ENCODE results near the gene ALK. TPM values are rescaled to one million over a fixed set of nuclear protein-coding genes. Genes with fewer than 3 reads are reported as not detected.

Gene ALK
- total RNA-seq, 1 experiment from 2014 or later, result not detected

- Histone ChIP-seq H2AK5ac (ENCODE audit: insufficient read length, low read length) (no peak overlapping the region), H3K56ac (ENCODE audit: insufficient read length, low read depth, low read length) (no peak overlapping the region), H4K20me1 (ENCODE audit: control insufficient read depth, insufficient read depth, insufficient read length) (no peaks in the 10 kb centered on the region), H3K23ac (ENCODE audit: insufficient read length, low read depth, low read length) (no peak overlapping the region), H2BK15ac (ENCODE audit: low read depth, low read length) (no peak overlapping the region), H3K79me1 (ENCODE audit: insufficient read depth, low read depth, low read length, poor library complexity, severe bottlenecking) (no peaks in the 10 kb centered on the region), H3K23me2 (ENCODE audit: insufficient read length, low read depth, low read length, poor library complexity, severe bottlenecking) (no peaks in the 10 kb centered on the region), H2BK20ac (ENCODE audit: low read depth, low read length, poor library complexity, severe bottlenecking) (no peak overlapping the region), H3K4me2 (ENCODE audit: insufficient read depth, insufficient read length, low read length) (no peak overlapping the region), H3K27me3 (ENCODE audit: insufficient read depth, low read length) (no peaks in the 10 kb centered on the region), H2BK120ac (ENCODE audit: low read depth, low read length, poor library complexity, severe bottlenecking) (no peak overlapping the region), H3K18ac (ENCODE audit: insufficient read length, low read depth, low read length) (no peak overlapping the region), H4K5ac (ENCODE audit: insufficient read length, low read depth, low read length) (no peak overlapping the region), H3T11ph (ENCODE audit: low read length) (no peak overlapping the region), H3K4me1 (ENCODE audit: insufficient read depth, low read length) (no peaks in the 10 kb centered on the region; the same call in 1 of the 2 replicates), H3K4ac (ENCODE audit: low read depth, low read length) (no peak overlapping the region), H3K79me2 (ENCODE audit: insufficient read depth, low read length) (no peaks in the 10 kb centered on the region), H2BK5ac (ENCODE audit: insufficient read length, low read length) (no peak overlapping the region), H4K91ac (ENCODE audit: insufficient read length, low read depth, low read length) (no peak overlapping the region), H3K27ac (ENCODE audit: insufficient read length, low read depth, low read length) (no peak overlapping the region), H2BK12ac (ENCODE audit: insufficient read length, low read depth, low read length) (no peak overlapping the region), H3K14ac (ENCODE audit: insufficient read depth, low read length) (no peak overlapping the region), H3K9me3 (ENCODE audit: control insufficient read depth, low read depth, low read length) (no peaks in the 10 kb centered on the region), H4K8ac (replicated peaks; ENCODE audit: insufficient read length, low read depth, low read length) (no peak overlapping the region), H2AFZ (ENCODE audit: low read length) (no peak overlapping the region), H3K9ac (ENCODE audit: extremely low read depth, insufficient read length, low read length) (no peak overlapping the region)
- Mint-ChIP-seq H3K27ac (no peak overlapping the region), H3K4me1 (peaks cover 3 to 14% of the 10 kb centered on the region in 2 experiments; a peak in 3 of 4 replicates), H3K4me3 (no peak overlapping the region), H3K36me3 (ENCODE audit: insufficient read depth in 1 of 3, low read depth in 3 of 3) (no peaks in the 10 kb centered on the region), H3K9me3 (no peaks in the 10 kb centered on the region), H3K27me3 (ENCODE audit: low read depth) (peaks cover 2% of the 10 kb centered on the region; the same call in 1 of the 2 replicates)
- no CpG with 5 or more reads among the region's 2 CpGs for WGBS (ENCODE audit: extremely low coverage, insufficient read length, low lambda C conversion rate)
- no peak for TF ChIP-seq CTCF (conservative IDR thresholded peaks at IDR 0.05)
- no peak for DNase-seq
These were observed 220.8 kb downstream of the ALK start for GRCh38 chr2:29700560-29700959.
